Measurements from ENCODE around the gene CHRDL2. TPM values are rescaled to one million over a fixed set of nuclear protein-coding genes. Genes with fewer than 3 reads are reported as not detected.
A peak's percentile ranks its signal among the peaks of the same experiment; 100 is the strongest.
"Not testable (repeated sequence)": the region's sequence is repeated elsewhere in the genome, so short reads cannot be mapped to it uniquely, and the experiment has no call there.

The CHRDL2 gene
- polyA plus RNA-seq, 1 of the 3 experiments (the other 2 are of a cell fraction) = not detected

DNA sequence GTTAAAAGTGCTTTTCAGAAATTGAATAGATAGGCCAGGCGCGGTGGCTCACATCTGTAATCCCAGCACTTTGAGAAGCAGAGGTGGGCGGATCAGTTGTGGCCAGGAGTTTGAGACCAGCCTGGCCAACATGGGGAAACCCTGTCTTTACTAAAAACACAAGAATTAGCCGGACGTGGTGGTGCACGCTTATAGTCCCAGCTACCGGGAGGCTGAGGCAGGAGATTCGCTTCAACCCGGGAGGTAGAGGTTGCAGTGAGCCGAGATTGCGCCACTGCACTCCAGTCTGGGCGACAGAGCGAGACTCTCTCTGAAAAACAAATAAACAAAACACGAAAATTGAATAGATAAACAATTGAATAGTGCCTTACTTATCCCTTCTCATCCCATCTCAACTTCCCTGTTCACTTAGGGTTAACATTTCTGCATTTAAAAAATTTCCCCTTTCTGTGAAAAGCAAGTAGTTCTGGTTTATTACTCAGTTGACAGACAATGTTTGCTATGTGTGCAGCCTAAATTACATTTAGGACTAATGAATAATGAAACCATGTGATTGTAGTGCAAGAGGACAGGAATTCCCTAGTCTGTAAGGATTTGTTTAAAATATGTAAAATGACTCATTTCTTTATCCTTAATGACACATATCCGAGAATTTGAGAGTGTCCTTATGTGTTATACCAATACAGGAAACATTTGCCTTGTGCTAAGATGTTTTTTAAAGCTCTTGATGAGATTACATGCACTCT, 23.5 kb upstream of the CHRDL2 start (continued):
- TF ChIP-seq REST (IDR thresholded peaks at IDR 0.05; ENCODE audit: low read depth, low read length) (no peak), RXRA (IDR thresholded peaks at IDR 0.05; ENCODE audit: borderline replicate concordance, low read depth) (no peak)
- TF ChIP-seq, protein P1, sequence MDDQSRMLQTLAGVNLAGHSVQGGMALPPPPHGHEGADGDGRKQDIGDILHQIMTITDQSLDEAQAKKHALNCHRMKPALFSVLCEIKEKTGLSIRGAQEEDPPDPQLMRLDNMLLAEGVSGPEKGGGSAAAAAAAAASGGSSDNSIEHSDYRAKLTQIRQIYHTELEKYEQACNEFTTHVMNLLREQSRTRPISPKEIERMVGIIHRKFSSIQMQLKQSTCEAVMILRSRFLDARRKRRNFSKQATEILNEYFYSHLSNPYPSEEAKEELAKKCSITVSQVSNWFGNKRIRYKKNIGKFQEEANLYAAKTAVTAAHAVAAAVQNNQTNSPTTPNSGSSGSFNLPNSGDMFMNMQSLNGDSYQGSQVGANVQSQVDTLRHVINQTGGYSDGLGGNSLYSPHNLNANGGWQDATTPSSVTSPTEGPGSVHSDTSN (IDR thresholded peaks at IDR 0.05) = peak; percentile 59

DNA sequence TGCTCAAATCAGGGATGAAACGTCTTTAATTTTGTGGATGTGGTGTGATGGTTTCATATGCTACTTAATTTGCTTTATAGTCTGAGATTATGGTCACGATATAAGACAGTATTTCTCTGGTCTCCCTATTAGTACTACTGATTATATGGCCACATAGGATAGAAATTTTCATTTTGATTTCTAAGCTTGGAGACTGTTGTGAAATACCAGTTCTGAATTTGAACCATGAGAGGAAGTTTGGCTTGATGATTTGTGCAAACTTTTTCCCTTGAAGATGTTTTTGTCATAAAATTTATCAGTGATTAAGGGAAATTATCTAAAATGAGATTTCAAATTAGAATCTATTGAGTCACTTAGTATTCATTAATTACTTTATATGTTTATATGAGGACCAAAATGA, 20.1 kb upstream of the CHRDL2 start:
- Histone ChIP-seq H3K4me3 (ENCODE audit: low read depth in 2 of 2, low read length in 1 of 2) (no peak overlapping the region), H3K9me2 (no peaks in the 10 kb centered on the region), H3K9ac (no peak overlapping the region), H3K4me1 (ENCODE audit: control insufficient read depth in 1 of 2, insufficient read depth in 2 of 2, low read depth in 1 of 2, low read length in 1 of 2) (peaks cover 13 to 25% of the 10 kb centered on the region in 2 experiments; a peak in 3 of 4 replicates), H3K79me2 (ENCODE audit: insufficient read depth) (peaks cover 69% of the 10 kb centered on the region), H3K27me3 (ENCODE audit: insufficient read depth) (no peaks in the 10 kb centered on the region), H3K9me3 (no peaks in the 10 kb centered on the region), H3K4me2 (peak overlapping the region; percentile 25; the same call in 1 of the 2 replicates), H2AFZ (ENCODE audit: low read depth) (no peak overlapping the region), H3F3A (replicated peaks; ENCODE audit: insufficient read depth) (peaks cover 27% of the 10 kb centered on the region), H3K36me3 (replicated peaks in 1 of 2; ENCODE audit: control insufficient read depth in 1 of 2, insufficient read depth in 2 of 2, low read length in 1 of 2) (peaks cover 0 to 4% of the 10 kb centered on the region in 2 experiments), H3K27ac (ENCODE audit: low read depth in 2 of 2, low read length in 1 of 2) (no peak overlapping the region), H4K20me1 (ENCODE audit: insufficient read depth) (peaks cover 5% of the 10 kb centered on the region; the same call in 1 of the 2 replicates)
- DNase-seq = no peak
- ChIA-PET POLR2A (no interaction called here), CTCF (interaction anchor here (0.9 to 2.6 kb wide), 3 partner anchors 25 to 116 kb away, joined by 3 to 11 read pairs (median 10); no protein-coding TSS in a partner anchor)
- 92% methylated on average over 2 of the region's 2 CpGs for WGBS (ENCODE audit: low lambda C conversion rate)
- TF ChIP-seq FOXJ3 (CRISPR knock-in tag; IDR thresholded peaks at IDR 0.05) = no peak
- TF ChIP-seq MEF2A (IDR thresholded peaks at IDR 0.05; ENCODE audit: borderline replicate concordance, low read depth) = no peak
- no peak for TF ChIP-seq CHD2 (IDR thresholded peaks at IDR 0.05; ENCODE audit: low read length, partially characterized antibody)
- no peak for TF ChIP-seq RAD21 (IDR thresholded peaks at IDR 0.05; ENCODE audit: low read length)
- TF ChIP-seq TEAD4 (IDR thresholded peaks at IDR 0.05; ENCODE audit: borderline replicate concordance, insufficient read depth) = no peak
- TF ChIP-seq TAF1 (IDR thresholded peaks at IDR 0.05; ENCODE audit: borderline replicate concordance, low read depth, low read length) = no peak
- TF ChIP-seq TCF12 (IDR thresholded peaks at IDR 0.05) = no peak
- no peak for TF ChIP-seq FOXM1 (IDR thresholded peaks at IDR 0.05; ENCODE audit: low read depth)
- no peak for TF ChIP-seq FOSL2 (IDR thresholded peaks at IDR 0.05; ENCODE audit: borderline replicate concordance, low read depth)
- TF ChIP-seq SIN3A (IDR thresholded peaks at IDR 0.05; ENCODE audit: borderline replicate concordance, low read depth, low read length) = no peak
- TF ChIP-seq POLR2AphosphoS5 (IDR thresholded peaks at IDR 0.05; ENCODE audit: low read depth, low read length) = no peak
- TF ChIP-seq SMC3 (IDR thresholded peaks at IDR 0.05; ENCODE audit: low read depth, low read length) = no peak
- no peak for TF ChIP-seq USF1 (IDR thresholded peaks at IDR 0.05; ENCODE audit: borderline replicate concordance, low read depth)

DNA sequence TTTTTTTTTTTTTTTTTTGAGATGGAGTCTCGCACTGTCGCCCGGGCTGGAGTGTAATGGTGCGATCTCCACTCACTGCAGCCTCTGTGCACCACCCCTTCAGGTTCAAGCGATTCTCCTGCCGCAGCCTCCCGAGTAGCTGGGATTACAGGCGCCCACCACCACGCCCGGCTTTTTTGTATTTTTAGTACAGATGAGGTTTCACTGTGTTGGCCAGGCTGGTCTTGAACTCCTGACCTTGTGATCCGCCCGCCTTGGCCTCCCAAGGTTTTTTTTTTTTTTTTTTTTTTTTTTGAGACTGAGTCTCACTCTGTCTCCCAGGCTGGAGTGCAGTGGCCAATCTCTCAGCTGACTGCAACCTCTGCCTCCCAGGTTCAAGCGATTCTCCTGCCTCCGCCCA, 19.4 kb upstream of the CHRDL2 start:
- Histone ChIP-seq H3K4me2 (peak overlapping the region; percentile 84; the same call in 1 of the 2 replicates), H3K79me2 (ENCODE audit: insufficient read depth) (peaks cover 62% of the 10 kb centered on the region), H3F3A (replicated peaks; ENCODE audit: insufficient read depth) (peaks cover 26% of the 10 kb centered on the region), H3K4me1 (ENCODE audit: control insufficient read depth in 1 of 2, insufficient read depth in 2 of 2, low read depth in 1 of 2, low read length in 1 of 2) (peaks cover 13 to 20% of the 10 kb centered on the region in 2 experiments; a peak in 3 of 4 replicates)
- H3K36me3 ChIP-seq (replicated peaks in 1 of 2; ENCODE audit: control insufficient read depth in 1 of 2, insufficient read depth in 2 of 2, low read length in 1 of 2); H3K9me2 ChIP-seq; H4K20me1 ChIP-seq (ENCODE audit: insufficient read depth); H3K4me3 ChIP-seq (ENCODE audit: low read depth in 2 of 2, low read length in 1 of 2); H3K27me3 ChIP-seq (ENCODE audit: insufficient read depth); H3K9me3 ChIP-seq; H2AFZ ChIP-seq (ENCODE audit: low read depth); DNase-seq; H3K27ac ChIP-seq (ENCODE audit: low read depth in 2 of 2, low read length in 1 of 2); H3K9ac ChIP-seq; POLR2A ChIA-PET: not testable (repeated sequence)
- CTCF ChIA-PET = interaction anchor here (1.7 to 2.6 kb wide), 3 partner anchors 11 to 48 kb away, joined by 4 to 11 read pairs (median 10); no protein-coding TSS in a partner anchor
- 94% methylated on average over 14 of the region's 14 CpGs for WGBS (ENCODE audit: low lambda C conversion rate)
